ENCODE measurements around the gene CD28. TPM values are rescaled to one million over a fixed set of nuclear protein-coding genes. Genes with fewer than 3 reads are reported as not detected.

CD28 gene
- total and polyA plus RNA-seq, 2 experiments from 2014 or later = not detected

GRCh38 chr2:203721781-203722300 is 15.4 kb downstream of the CD28 start:
- Histone ChIP-seq H3K27me3 (no peaks in the 10 kb centered on the region), H3K9me3 (ENCODE audit: low read depth) (no peaks in the 10 kb centered on the region), H3K4me3 (no peak overlapping the region), H3K27ac (no peak overlapping the region), H3K4me1 (ENCODE audit: low read depth) (peaks cover 12% of the 10 kb centered on the region), H3K36me3 (no peaks in the 10 kb centered on the region)
- TF ChIP-seq, protein P1, sequence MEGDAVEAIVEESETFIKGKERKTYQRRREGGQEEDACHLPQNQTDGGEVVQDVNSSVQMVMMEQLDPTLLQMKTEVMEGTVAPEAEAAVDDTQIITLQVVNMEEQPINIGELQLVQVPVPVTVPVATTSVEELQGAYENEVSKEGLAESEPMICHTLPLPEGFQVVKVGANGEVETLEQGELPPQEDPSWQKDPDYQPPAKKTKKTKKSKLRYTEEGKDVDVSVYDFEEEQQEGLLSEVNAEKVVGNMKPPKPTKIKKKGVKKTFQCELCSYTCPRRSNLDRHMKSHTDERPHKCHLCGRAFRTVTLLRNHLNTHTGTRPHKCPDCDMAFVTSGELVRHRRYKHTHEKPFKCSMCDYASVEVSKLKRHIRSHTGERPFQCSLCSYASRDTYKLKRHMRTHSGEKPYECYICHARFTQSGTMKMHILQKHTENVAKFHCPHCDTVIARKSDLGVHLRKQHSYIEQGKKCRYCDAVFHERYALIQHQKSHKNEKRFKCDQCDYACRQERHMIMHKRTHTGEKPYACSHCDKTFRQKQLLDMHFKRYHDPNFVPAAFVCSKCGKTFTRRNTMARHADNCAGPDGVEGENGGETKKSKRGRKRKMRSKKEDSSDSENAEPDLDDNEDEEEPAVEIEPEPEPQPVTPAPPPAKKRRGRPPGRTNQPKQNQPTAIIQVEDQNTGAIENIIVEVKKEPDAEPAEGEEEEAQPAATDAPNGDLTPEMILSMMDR (IDR thresholded peaks at IDR 0.05; ENCODE audit: low read depth, low read length) = no peak
- DNase-seq (ENCODE audit: low read depth in 1 of 2, low spot score in 1 of 2) = no peak

DNA sequence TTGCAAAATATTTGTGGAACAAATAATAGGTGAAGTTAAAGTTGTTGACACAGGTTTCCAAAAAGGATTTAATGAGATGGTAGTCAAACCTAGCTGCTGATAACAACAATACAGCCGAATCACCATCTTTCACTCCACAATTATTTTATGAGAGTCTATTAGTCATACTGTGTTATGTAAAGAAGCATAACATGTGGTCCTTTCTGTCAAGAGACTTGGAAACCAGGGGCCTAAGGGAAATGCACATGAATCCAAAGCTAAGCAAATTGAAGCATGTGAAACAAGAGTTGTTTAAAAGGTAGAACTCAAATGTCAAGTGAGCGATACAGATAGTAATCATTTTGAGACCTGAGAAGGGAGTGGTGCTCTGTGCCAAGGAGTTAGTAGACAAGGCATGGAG is 16.0 kb downstream of the CD28 start:
- no peaks in the 10 kb centered on the region for H3K27me3 ChIP-seq
- peaks cover 12% of the 10 kb centered on the region for H3K4me1 ChIP-seq (ENCODE audit: low read depth)
- no peaks in the 10 kb centered on the region for H3K9me3 ChIP-seq (ENCODE audit: low read depth)
- no peaks in the 10 kb centered on the region for H3K36me3 ChIP-seq
- H3K27ac ChIP-seq = no peak overlapping the region
- no peak for DNase-seq (ENCODE audit: low read depth in 1 of 2, low spot score in 1 of 2)
- no peak overlapping the region for H3K4me3 ChIP-seq
- TF ChIP-seq, protein P1 (IDR thresholded peaks at IDR 0.05; ENCODE audit: low read depth, low read length) = no peak

GRCh38 chr2:203728321-203728720 is 21.9 kb downstream of the CD28 start:
- DNase-seq (ENCODE audit: low read depth in 1 of 2, low spot score in 1 of 2) = no peak
- no peaks in the 10 kb centered on the region for H3K9me3 ChIP-seq (ENCODE audit: low read depth)
- H3K4me1 ChIP-seq (ENCODE audit: low read depth) = peaks cover 8% of the 10 kb centered on the region
- H3K36me3 ChIP-seq = no peaks in the 10 kb centered on the region
- TF ChIP-seq, protein P1 (IDR thresholded peaks at IDR 0.05; ENCODE audit: low read depth, low read length) = no peak
- H3K4me3 ChIP-seq = no peak overlapping the region
- H3K27ac ChIP-seq = no peak overlapping the region
- no peaks in the 10 kb centered on the region for H3K27me3 ChIP-seq

DNA sequence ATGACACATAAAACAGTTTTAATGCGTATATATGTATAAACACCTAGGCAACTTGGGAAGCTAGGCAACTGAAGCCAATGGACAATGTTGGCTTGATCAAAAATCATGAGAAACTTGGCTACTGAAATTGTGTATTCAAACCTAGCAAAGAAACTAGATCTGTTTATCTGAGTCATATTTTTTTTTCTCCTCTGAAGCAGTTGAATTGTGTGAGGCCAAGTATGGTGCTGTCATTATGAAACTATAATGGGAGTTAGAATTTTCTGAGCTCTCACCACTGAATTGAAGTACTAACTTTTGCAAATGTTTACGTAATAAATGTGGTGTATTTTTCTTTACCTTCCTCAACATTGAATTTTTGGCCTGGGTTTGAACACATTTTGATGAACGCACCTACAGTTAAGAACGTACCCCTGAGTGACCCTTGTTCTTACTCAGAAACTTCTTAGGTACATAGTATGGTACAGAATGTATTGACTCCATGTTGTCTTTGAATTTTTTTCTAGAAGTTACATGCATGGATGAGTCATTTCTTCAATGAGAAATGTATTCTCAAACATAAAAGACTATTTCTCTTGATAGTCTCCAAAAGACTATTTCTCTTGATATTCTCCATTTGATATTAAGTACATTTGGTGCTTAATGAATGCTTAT is 23.8 kb downstream of the CD28 start:
- H3K4me1 ChIP-seq (ENCODE audit: low read depth) = peaks cover 8% of the 10 kb centered on the region
- H3K9me3 ChIP-seq (ENCODE audit: low read depth) = no peaks in the 10 kb centered on the region
- no peaks in the 10 kb centered on the region for H3K36me3 ChIP-seq
- H3K27ac ChIP-seq = no peak overlapping the region
- no peak for DNase-seq (ENCODE audit: low read depth in 1 of 2, low spot score in 1 of 2)
- no peaks in the 10 kb centered on the region for H3K27me3 ChIP-seq
- TF ChIP-seq, protein P1 (IDR thresholded peaks at IDR 0.05; ENCODE audit: low read depth, low read length) = no peak
- H3K4me3 ChIP-seq = no peak overlapping the region

GRCh38 chr2:203730883-203731282 is 24.4 kb downstream of the CD28 start:
- Histone ChIP-seq H3K4me3 (no peak overlapping the region), H3K9me3 (ENCODE audit: low read depth) (no peaks in the 10 kb centered on the region), H3K36me3 (no peaks in the 10 kb centered on the region), H3K27ac (no peak overlapping the region), H3K27me3 (no peaks in the 10 kb centered on the region), H3K4me1 (ENCODE audit: low read depth) (peaks cover 8% of the 10 kb centered on the region)
- TF ChIP-seq, protein P1 (IDR thresholded peaks at IDR 0.05; ENCODE audit: low read depth, low read length) = no peak
- no peak for DNase-seq (ENCODE audit: low read depth in 1 of 2, low spot score in 1 of 2)
